HepG2 (cell line): Measurements from ENCODE around the gene ABCG4. TPM values are rescaled to one million over a fixed set of nuclear protein-coding genes. Genes with fewer than 3 reads are reported as not detected.
"Not testable (repeated sequence)": the region's sequence is repeated elsewhere in the genome, so short reads cannot be mapped to it uniquely, and the experiment has no call there.

Source experiments
- ATAC-seq: fragments of 200-7000 bp; cut with Tn5 transposase; 3 replicates; pipeline ENCODE4 v1.9.1; 2020; ENCODE audit warnings: mild to moderate bottlenecking, moderate library complexity
- BruUV-seq: library from RNA; stranded (reverse); fragments of 400-500 nt; replicated peaks from 2 replicates; lab custom pipeline; 2021; lab: Mats Ljungman, UMichigan
- CTCF ChIA-PET: fragments of 300-600 bp; formaldehyde crosslinking; extraction: SDS; loops from one replicate; lab custom pipeline; 2021; ENCODE audit warnings: low total read pairs, inconsistent platforms, low intra/inter-chr PET ratio; lab: Yijun Ruan, JAX
- POLR2A ChIA-PET: fragments of 350-600 bp; sonication (Branson Sonifier 250); formaldehyde crosslinking; loops from one replicate; lab custom pipeline; 2020; ENCODE audit warnings: antibody characterized with exemption, inconsistent platforms; lab: Yijun Ruan, JAX
- DNase-seq: peaks from one replicate; pipeline ENCODE4 v3.0.0-alpha.2; 2015; ENCODE audit warnings: low spot score
- FAIRE-seq: peaks from 3 replicates; lab custom pipeline; 2011; peaks lifted over from hg19 to GRCh38; lab: Jason Lieb, UNC
- H2AFZ ChIP-seq: one replicate; pipeline ENCODE4 v1.6.1; 2011; ENCODE audit warnings: low read length, inconsistent platforms
- H3K27ac ChIP-seq: fragments of 300-600 bp; 3 replicates; pipeline ENCODE4 v1.8.0; 2011; ENCODE audit warnings: mixed run types, mild to moderate bottlenecking, mixed read lengths, low read length, inconsistent platforms; ENCODE audit not compliant: insufficient read depth; ENCODE audit errors: extremely low read length
- H3K27me3 ChIP-seq, 2 experiments: fragments of 200-600 bp in 1 of 2; 2 replicates in 1 of 2; 3 replicates in 1 of 2; pipeline versions ENCODE4 v1.6.0 to v1.8.0; 2011; ENCODE audit warnings: low read length in 2 of 2, mild to moderate bottlenecking in 2 of 2, moderate library complexity in 2 of 2, inconsistent platforms in 1 of 2; ENCODE audit not compliant: insufficient read depth in 2 of 2, control insufficient read depth in 1 of 2
- H3K36me3 ChIP-seq, 2 experiments: fragments of 200-600 bp in 1 of 2; replicated peaks in 1 of 2; 2 replicates in 1 of 2; 3 replicates in 1 of 2; pipeline versions ENCODE4 v1.5.1 to v1.8.0; 2011; ENCODE audit warnings: low read length in 2 of 2, inconsistent platforms in 1 of 2; ENCODE audit not compliant: insufficient read depth in 2 of 2, control insufficient read depth in 1 of 2
- H3K4me1 ChIP-seq: 2 replicates; pipeline ENCODE4 v1.5.1; 2012; ENCODE audit warnings: low read length, inconsistent platforms; ENCODE audit not compliant: insufficient read depth
- H3K4me2 ChIP-seq: 2 replicates; pipeline ENCODE4 v1.6.0; 2011; ENCODE audit warnings: low read depth, low read length, inconsistent platforms
- H3K4me3 ChIP-seq, 3 experiments: fragments of 200-600 bp in 1 of 3; sonication (generic), shearing (Covaris generic) in 1 of 3; replicated peaks in 1 of 3; 2 replicates each; pipeline ENCODE4 v1.5.1; 2011 to 2016; ENCODE audit warnings: low read length in 3 of 3, inconsistent platforms in 2 of 3, low read depth in 2 of 3, mild to moderate bottlenecking in 2 of 3, control low read depth in 1 of 3, mixed read lengths in 1 of 3; ENCODE audit not compliant: insufficient read depth in 1 of 3
- H3K79me2 ChIP-seq: one replicate; pipeline ENCODE4 v1.6.1; 2011; ENCODE audit warnings: low read length, inconsistent platforms; ENCODE audit not compliant: insufficient read depth
- H3K9ac ChIP-seq: 2 replicates; pipeline ENCODE4 v1.6.0; 2011; ENCODE audit warnings: mild to moderate bottlenecking, low read depth, low read length, inconsistent platforms; ENCODE audit not compliant: insufficient read depth
- H3K9me3 ChIP-seq: 2 replicates; pipeline ENCODE4 v1.5.1; 2012; ENCODE audit warnings: mild to moderate bottlenecking, low read length
- H4K20me1 ChIP-seq: 2 replicates; pipeline ENCODE4 v1.6.0; 2011; ENCODE audit warnings: inconsistent platforms, mild to moderate bottlenecking, low read length, moderate library complexity; ENCODE audit not compliant: insufficient read depth
- CENPBD1 ChIP-seq: sonication (generic); formaldehyde crosslinking; IDR thresholded peaks from 2 replicates; pipeline ENCODE4 v1.8.0; 2022; ENCODE audit warnings: missing genetic modification reagents, low read depth, mild to moderate bottlenecking, borderline replicate concordance
- CERS6 ChIP-seq: sonication (generic); formaldehyde crosslinking; IDR thresholded peaks from 2 replicates; pipeline ENCODE4 v1.5.0; 2020; ENCODE audit warnings: missing genetic modification reagents
- CTCF ChIP-seq: sonication (generic); formaldehyde crosslinking; IDR thresholded peaks from 2 replicates; pipeline ENCODE4 v1.5.0; 2020; ENCODE audit warnings: mild to moderate bottlenecking, missing genetic modification reagents, moderate library complexity
- KAT7 ChIP-seq: IDR thresholded peaks from 2 replicates; pipeline ENCODE4 v1.6.1; 2018; ENCODE audit warnings: borderline replicate concordance, missing compliant biosample characterization
- SMAD1 ChIP-seq: sonication (generic); formaldehyde crosslinking; IDR thresholded peaks from 2 replicates; pipeline ENCODE4 v1.4.0; 2020; ENCODE audit warnings: missing genetic modification reagents, low read depth, mild to moderate bottlenecking, borderline replicate concordance
- SMC3 ChIP-seq: IDR thresholded peaks from 2 replicates; pipeline ENCODE4 v1.6.1; 2011; ENCODE audit warnings: low read length, improper control_type of control experiment
- SNRNP70 ChIP-seq: fragments of 200-400 bp; formaldehyde crosslinking; IDR thresholded peaks from 2 replicates; pipeline ENCODE4 v1.6.1; 2017; ENCODE audit warnings: mild to moderate bottlenecking, low read depth, low read length, moderate library complexity
- STAG1 ChIP-seq: sonication (generic); formaldehyde crosslinking; IDR thresholded peaks from 2 replicates; pipeline ENCODE4 v1.4.0; 2020; ENCODE audit warnings: missing genetic modification reagents
- ZNF33A ChIP-seq: sonication (generic); formaldehyde crosslinking; IDR thresholded peaks from 2 replicates; pipeline ENCODE4 v1.5.1; 2020; ENCODE audit warnings: missing genetic modification reagents, mild to moderate bottlenecking, moderate library complexity, borderline replicate concordance
- ZNF570 ChIP-seq: sonication (generic); formaldehyde crosslinking; IDR thresholded peaks from 2 replicates; pipeline ENCODE4 v1.4.0; 2020; ENCODE audit warnings: mild to moderate bottlenecking, missing genetic modification reagents, borderline replicate concordance
- ZNF598 ChIP-seq: sonication (generic); formaldehyde crosslinking; IDR thresholded peaks from 2 replicates; pipeline ENCODE4 v1.5.1; 2020; ENCODE audit warnings: mild to moderate bottlenecking, missing genetic modification reagents, borderline replicate concordance
- WGBS: methylation state at CpG from one replicate; pipeline ENCODE4 v1.1.6; 2017; ENCODE audit warnings: low lambda C conversion rate; 5-methylcytosine and 5-hydroxymethylcytosine counted together
- in situ Hi-C: cut with HindIII; loops from 2 replicates; pipeline ENCODE4 v1.10.0; 2017; ENCODE audit warnings: low pct_unique_long_range_greater_than_20kb; ENCODE audit not compliant: extremely low pct_ligation_motif_present
- intact Hi-C: fragments of 100-400 bp; cut with micrococcal nuclease; formaldehyde crosslinking; loops from one replicate; pipeline ENCODE4 v1.10.0; 2022; ENCODE audit not compliant: unreplicated experiment
- polyA plus RNA-seq, 8 experiments: library from polyadenylated mRNA; depleted of rRNA in 3 of 8; stranded (reverse) in 7 of 8; unstranded in 1 of 8; fragments of >200 nt; fragmentation: Illumina TruSeq in 4 of 8; extraction: Trizol in 4 of 8; gene quantifications; 2 replicates each; pipeline versions ENCODE4 v1.2.1 to v1.2.3, GENCODE V29; 2011 to 2016; ENCODE audit warnings: low read depth in 4 of 8, missing spikeins in 1 of 8, mixed read lengths in 1 of 8; ENCODE audit not compliant: insufficient read depth in 1 of 8
- total RNA-seq, 5 experiments: library from RNA; depleted of rRNA; stranded (reverse); fragments of >200 nt; fragmentation: Illumina TruSeq; extraction: Trizol; gene quantifications; 2 replicates each; pipeline ENCODE4 v1.2.3, GENCODE V29; 2016; ENCODE audit warnings: low read depth in 1 of 5

ABCG4 gene
- total and polyA plus RNA-seq, 2 of the 13 experiments (the other 11 are each of a cell fraction or from before 2014, with no cell fraction given) = not detected

GRCh38 chr11:119101759-119102423, 47.0 kb upstream of the ABCG4 start, which contains the start of gene DPAGT1 (continued):
- TF ChIP-seq CENPBD1 (CRISPR knock-in tag) (no peak), ZNF33A (CRISPR knock-in tag) (no peak)

GRCh38 chr11:119103161-119103664, 45.6 kb upstream of the ABCG4 start:
- BruUV-seq, in situ Hi-C loops: not testable (repeated sequence)
- intact Hi-C loops = loop anchor here (2.0 kb wide), 1 partner anchor 54 kb away; no protein-coding TSS in a partner anchor

GRCh38 chr11:119103793-119104192, 45.1 kb upstream of the ABCG4 start:
- Histone ChIP-seq H3K4me1 (peaks cover 42% of the 10 kb centered on the region), H3K9ac (no peak overlapping the region), H3K27me3 (no peaks in the 10 kb centered on the region; a peak in 1 of 5 replicates), H3K27ac (no peak overlapping the region), H2AFZ (no peak overlapping the region), H3K4me2 (no peak overlapping the region), H3K79me2 (peaks cover 15% of the 10 kb centered on the region), H3K36me3 (peaks cover 0 to 1% of the 10 kb centered on the region in 2 experiments; a peak in 2 of 5 replicates), H4K20me1 (no peaks in the 10 kb centered on the region), H3K4me3 (no peak overlapping the region), H3K9me3 (no peaks in the 10 kb centered on the region)
- in situ Hi-C loops = no loop called here
- FAIRE-seq = no peak
- WGBS = 72% methylated on average over 4 of the region's 4 CpGs
- no TSS peak for BruUV-seq
- no peak for ATAC-seq
- no peak for DNase-seq
- intact Hi-C loops = loop anchor here (2.0 kb wide), 1 partner anchor 53 kb away; no protein-coding TSS in a partner anchor
- TF ChIP-seq KAT7 (CRISPR knock-in tag) = no peak
- TF ChIP-seq CTCF (CRISPR knock-in tag) = peak; percentile 45
- no peak for TF ChIP-seq ZNF598 (CRISPR knock-in tag)
- no peak for TF ChIP-seq SNRNP70
- TF ChIP-seq SMC3 = peak; percentile 30; the same call in 1 of the 2 replicates
- no peak for TF ChIP-seq SMAD1
- TF ChIP-seq ZNF570 (CRISPR knock-in tag) = no peak
- no peak for TF ChIP-seq CERS6
- peak; percentile 48 for TF ChIP-seq STAG1
- TF ChIP-seq, all 625 proteins: peak for 3
- ChIA-PET CTCF (interaction anchor here (0.6 kb wide), 1 partner anchor 120 kb away, joined by 3 read pairs; no protein-coding TSS in a partner anchor), POLR2A (no interaction called here)

More at GRCh38 chr11:119103161-119103664, 45.6 kb upstream of the ABCG4 start:
- CTCF ChIA-PET, H3K27ac ChIP-seq, FAIRE-seq, H3K4me3 ChIP-seq, DNase-seq, H3K9me3 ChIP-seq, H4K20me1 ChIP-seq, H3K36me3 ChIP-seq, ATAC-seq, H2AFZ ChIP-seq, H3K27me3 ChIP-seq: not testable (repeated sequence)
- Histone ChIP-seq H3K79me2 (peaks cover 15% of the 10 kb centered on the region), H3K9ac (0 out of 2 replicates have a peak overlapping the region, but pooled peaks have one; percentile 93), H3K4me2 (peak overlapping the region; percentile 96), H3K4me1 (peaks cover 36% of the 10 kb centered on the region)
- POLR2A ChIA-PET = interaction anchor here (0.9 to 2.0 kb wide), 8 partner anchors 9 to 85 kb away, joined by 3 to 47 read pairs (median 11); partner anchors contain the start of genes HINFP, HMBS, NLRX1 and RPS25
- WGBS = 97% methylated on average over 18 of the region's 18 CpGs
